HG02610 (cell line): ENCODE data around the gene CSRP2.
A peak's percentile ranks its signal among the peaks of the same experiment; 100 is the strongest.

Source experiments
- ATAC-seq: cut with Tn5 transposase; IDR thresholded peaks from one replicate; pipeline ENCODE4 v1.9.1; 2021; ENCODE audit warnings: mild to moderate bottlenecking, moderate library complexity; ENCODE audit not compliant: unreplicated experiment

CSRP2 gene

GRCh38 chr12:76878899-76879709 is at the start of gene CSRP2:
CSRP2 (minus strand) TSS chr12:76879019; CDS start chr12:76866260, 12,759 bp downstream.
- peak; percentile 94 for ATAC-seq

- no peak for ATAC-seq
Measured at GRCh38 chr12:76927170-76927784, 48.5 kb upstream of the CSRP2 start.

- ATAC-seq = no peak
Measured at GRCh38 chr12:76925135-76925534, 46.3 kb upstream of the CSRP2 start.

GRCh38 chr12:76922866-76923265 is 44.0 kb upstream of the CSRP2 start:
- ATAC-seq = no peak

- ATAC-seq = no peak
Measured at GRCh38 chr12:76921891-76922664, 43.3 kb upstream of the CSRP2 start.

- ATAC-seq = no peak
Measured at GRCh38 chr12:76921100-76921471, 42.3 kb upstream of the CSRP2 start.

GRCh38 chr12:76920172-76921099 is 41.6 kb upstream of the CSRP2 start:
- peak; percentile 95 for ATAC-seq

- no peak for ATAC-seq
Measured at GRCh38 chr12:76919383-76920171, 40.8 kb upstream of the CSRP2 start.

- no peak for ATAC-seq
Measured at GRCh38 chr12:76916170-76916540, 37.3 kb upstream of the CSRP2 start.

- no peak for ATAC-seq
Measured at GRCh38 chr12:76915361-76916169, 36.7 kb upstream of the CSRP2 start.

- no peak for ATAC-seq
Measured at GRCh38 chr12:76914102-76914859, 35.5 kb upstream of the CSRP2 start.

GRCh38 chr12:76909290-76909689 is 30.5 kb upstream of the CSRP2 start:
- no peak for ATAC-seq

GRCh38 chr12:76908303-76909017 is 29.6 kb upstream of the CSRP2 start:
- no peak for ATAC-seq

GRCh38 chr12:76901628-76902380 is 23.0 kb upstream of the CSRP2 start:
- no peak for ATAC-seq

- no peak for ATAC-seq
Measured at GRCh38 chr12:76899522-76899921, 20.7 kb upstream of the CSRP2 start.

GRCh38 chr12:76898442-76898841 is 19.6 kb upstream of the CSRP2 start:
- ATAC-seq = no peak

- no peak for ATAC-seq
Measured at GRCh38 chr12:76896274-76896673, 17.5 kb upstream of the CSRP2 start.
